CD4-positive, alpha-beta memory T cell (primary cell): ENCODE measurements around the gene CSNK2A2. TPM values are rescaled to one million over a fixed set of nuclear protein-coding genes. Genes with fewer than 3 reads are reported as not detected.
A peak's percentile ranks its signal among the peaks of the same experiment; 100 is the strongest.

Experiments
- CTCF ChIA-PET: fragments of 350-600 bp; sonication (Branson Sonifier 250); formaldehyde crosslinking; loops from one replicate; lab custom pipeline; 2021; ENCODE audit warnings: inconsistent platforms; ENCODE audit not compliant: partially characterized antibody; lab: Charles Lee
- POLR2A ChIA-PET: fragments of 350-600 bp; sonication (Branson Sonifier 250); formaldehyde crosslinking; loops from one replicate; lab custom pipeline; 2021; ENCODE audit not compliant: partially characterized antibody; lab: Charles Lee
- DNase-seq, 5 donors: peaks; one replicate each; pipeline versions ENCODE4 v3.0.0 to v3.0.0-alpha.2; 2020 to 2022; ENCODE audit warnings: mixed read lengths in 1 of 5
- H3K27ac ChIP-seq: one replicate; pipeline ENCODE4 v1.7.0; 2013; ENCODE audit warnings: low read depth, low read length
- H3K27me3 ChIP-seq: 2 replicates; pipeline ENCODE4 v1.7.0; 2013; ENCODE audit warnings: mild to moderate bottlenecking, low read length, moderate library complexity; ENCODE audit not compliant: insufficient read depth
- H3K36me3 ChIP-seq: 2 replicates; pipeline ENCODE4 v1.7.0; 2013; ENCODE audit warnings: mild to moderate bottlenecking, low read length, moderate library complexity; ENCODE audit not compliant: insufficient read depth
- H3K4me1 ChIP-seq: 2 replicates; pipeline ENCODE4 v1.7.0; 2013; ENCODE audit warnings: mild to moderate bottlenecking, low read length, moderate library complexity; ENCODE audit not compliant: insufficient read depth
- H3K4me3 ChIP-seq, 2 donors: one replicate each; pipeline ENCODE4 v1.7.0; 2013; ENCODE audit warnings: low read length in 2 of 2, mild to moderate bottlenecking in 1 of 2
- H3K9me3 ChIP-seq, 2 donors: one replicate each; pipeline ENCODE4 v1.7.0; 2013; ENCODE audit warnings: low read length in 2 of 2, control low read depth in 1 of 2; ENCODE audit not compliant: control insufficient read depth in 1 of 2
- H3K27ac Mint-ChIP-seq, 7 donors: one replicate each; pipeline ENCODE4 v1.8.0; 2020 to 2021; ENCODE audit warnings: mixed read lengths in 7 of 7, mild to moderate bottlenecking in 6 of 7, inconsistent platforms in 3 of 7, moderate library complexity in 3 of 7
- H3K27me3 Mint-ChIP-seq, 2 donors: one replicate each; pipeline ENCODE4 v1.8.0; 2020 to 2021; ENCODE audit warnings: mixed read lengths in 2 of 2
- H3K36me3 Mint-ChIP-seq, 2 donors: one replicate each; pipeline ENCODE4 v1.8.0; 2020 to 2021; ENCODE audit warnings: mixed read lengths in 2 of 2, inconsistent platforms in 1 of 2, mild to moderate bottlenecking in 1 of 2
- H3K4me1 Mint-ChIP-seq, 4 donors: one replicate each; pipeline ENCODE4 v1.8.0; 2020 to 2021; ENCODE audit warnings: mixed read lengths in 4 of 4, mild to moderate bottlenecking in 1 of 4
- H3K4me3 Mint-ChIP-seq, 8 donors: one replicate each; pipeline ENCODE4 v1.8.0; 2020 to 2021; ENCODE audit warnings: mixed read lengths in 8 of 8, mild to moderate bottlenecking in 7 of 8, moderate library complexity in 6 of 8, inconsistent platforms in 3 of 8
- H3K9me3 Mint-ChIP-seq, 8 donors: one replicate each; pipeline ENCODE4 v1.8.0; 2020 to 2021; ENCODE audit warnings: mixed read lengths in 8 of 8, mild to moderate bottlenecking in 5 of 8, inconsistent platforms in 3 of 8, moderate library complexity in 1 of 8
- intact Hi-C: fragments of 100-400 bp; cut with micrococcal nuclease; formaldehyde crosslinking; loops from one replicate; pipeline ENCODE4 v1.15.1; 2023
- polyA plus RNA-seq, 2 donors: library from polyadenylated mRNA; unstranded; fragments of 300-500 nt; fragmentation: Illumina TruSeq; gene quantifications; one replicate each; pipeline ENCODE4 v1.2.3, GENCODE V29; 2021
- total RNA-seq, 2 experiments: library from RNA; stranded (reverse); gene quantifications; one replicate each; pipeline ENCODE4 v1.2.3, GENCODE V29; 2021

Gene CSNK2A2
- total and polyA plus RNA-seq, 4 experiments from 2014 or later = 9.7 to 63.6 (median 39.1) TPM

DNA sequence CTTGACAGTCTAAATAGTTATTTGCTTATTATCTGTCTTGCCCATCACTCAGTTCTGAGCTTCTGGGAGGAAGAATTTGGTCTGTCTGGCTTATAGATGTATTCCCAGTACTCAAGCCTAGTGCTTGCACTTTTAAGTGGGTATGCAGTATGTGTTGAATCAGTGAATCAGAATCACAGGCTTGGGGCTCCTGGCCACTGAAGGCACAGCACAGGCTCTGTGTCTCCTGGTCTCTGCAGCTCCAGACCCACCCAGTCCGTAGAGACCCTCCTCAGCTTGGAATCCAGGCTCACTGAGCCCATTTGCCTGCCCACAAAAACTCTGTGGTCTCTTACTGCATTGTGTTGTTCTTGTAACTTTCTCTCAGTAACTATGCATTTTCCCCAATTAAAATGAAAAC, 49.4 kb downstream of the CSNK2A2 start:
- intact Hi-C loops = no loop called here
- H3K4me3 Mint-ChIP-seq = no peak overlapping the region
- CTCF ChIA-PET = no interaction called here
- Histone ChIP-seq H3K4me3 (no peak overlapping the region), H3K4me1 (no peaks in the 10 kb centered on the region), H3K9me3 (no peaks in the 10 kb centered on the region), H3K36me3 (no peaks in the 10 kb centered on the region), H3K27ac (no peak overlapping the region), H3K27me3 (no peaks in the 10 kb centered on the region)
- H3K27ac Mint-ChIP-seq = peak overlapping the region in 2 of 7 donors; percentile 6 to 59
- H3K36me3 Mint-ChIP-seq = peaks cover 10 to 12% of the 10 kb centered on the region in 2 donors
- H3K4me1 Mint-ChIP-seq = no peaks in the 10 kb centered on the region
- H3K9me3 Mint-ChIP-seq = no peaks in the 10 kb centered on the region
- H3K27me3 Mint-ChIP-seq = peaks cover 0 to 2% of the 10 kb centered on the region in 2 donors
- POLR2A ChIA-PET = no interaction called here
- no peak for DNase-seq

- H3K36me3 Mint-ChIP-seq = peaks cover 10 to 12% of the 10 kb centered on the region in 2 donors
- H3K27ac Mint-ChIP-seq = peak overlapping the region in 1 of 7 donors; percentile 59
- H3K36me3 ChIP-seq = no peaks in the 10 kb centered on the region
- no peaks in the 10 kb centered on the region for H3K9me3 Mint-ChIP-seq
- no peaks in the 10 kb centered on the region for H3K4me1 ChIP-seq
- POLR2A ChIA-PET = no interaction called here
- no peaks in the 10 kb centered on the region for H3K4me1 Mint-ChIP-seq
- H3K9me3 ChIP-seq = no peaks in the 10 kb centered on the region
- H3K27me3 ChIP-seq = no peaks in the 10 kb centered on the region
- no peak overlapping the region for H3K27ac ChIP-seq
- no peak for DNase-seq
- CTCF ChIA-PET = no interaction called here
- peaks cover 0 to 2% of the 10 kb centered on the region in 2 donors for H3K27me3 Mint-ChIP-seq
- intact Hi-C loops = no loop called here
- H3K4me3 Mint-ChIP-seq = no peak overlapping the region
- no peak overlapping the region for H3K4me3 ChIP-seq
These were observed 49.8 kb downstream of the CSNK2A2 start for GRCh38 chr16:58148099-58148498.

DNA sequence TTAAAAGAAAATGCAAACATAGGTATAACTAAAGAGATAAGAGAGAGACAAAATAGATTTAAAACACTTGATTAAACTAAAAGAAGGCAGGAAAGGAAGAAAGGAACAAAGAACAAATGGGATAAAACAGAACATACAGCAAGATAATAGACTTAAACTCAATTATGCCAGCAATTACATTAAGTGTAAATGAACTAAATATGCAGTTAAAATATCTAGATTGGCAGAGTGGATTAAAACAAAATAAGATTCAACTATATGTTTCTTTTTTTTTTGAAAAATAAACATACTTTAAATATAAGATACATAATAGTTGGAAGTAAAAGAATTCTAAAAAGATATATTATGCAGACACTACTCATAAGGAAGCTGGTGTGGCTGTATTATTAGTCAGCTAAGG, 59.1 kb downstream of the CSNK2A2 start:
- H3K4me3 Mint-ChIP-seq = no peak overlapping the region
- no peak for DNase-seq
- intact Hi-C loops = no loop called here
- Histone ChIP-seq H3K27ac (no peak overlapping the region), H3K4me1 (no peaks in the 10 kb centered on the region), H3K9me3 (no peaks in the 10 kb centered on the region), H3K27me3 (no peaks in the 10 kb centered on the region), H3K4me3 (no peak overlapping the region), H3K36me3 (no peaks in the 10 kb centered on the region)
- POLR2A ChIA-PET = no interaction called here
- H3K27ac Mint-ChIP-seq = no peak overlapping the region
- H3K9me3 Mint-ChIP-seq = peaks cover 0 to 20% (median 4%) of the 10 kb centered on the region in 8 donors
- H3K27me3 Mint-ChIP-seq = no peaks in the 10 kb centered on the region
- H3K36me3 Mint-ChIP-seq = peaks cover 31 to 36% of the 10 kb centered on the region in 2 donors
- no peaks in the 10 kb centered on the region for H3K4me1 Mint-ChIP-seq
- CTCF ChIA-PET = no interaction called here

DNA sequence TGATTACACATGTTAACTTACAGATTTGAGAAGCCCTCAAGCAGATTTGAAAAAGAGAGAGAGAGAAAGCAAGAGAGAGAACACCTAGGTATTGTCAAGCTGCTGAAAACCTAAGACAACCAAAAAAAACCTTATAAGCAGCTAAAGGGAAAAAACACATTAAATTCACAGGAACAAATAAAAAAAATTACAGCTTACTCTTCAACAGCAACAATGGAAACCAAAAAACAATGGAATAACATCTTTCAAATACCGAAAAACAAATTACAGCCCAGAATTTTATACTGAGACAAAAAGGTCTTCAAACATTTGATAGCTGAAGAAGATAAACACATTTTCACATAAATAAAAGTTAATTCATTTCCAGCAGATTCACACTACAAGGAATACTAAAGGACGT, 60.3 kb downstream of the CSNK2A2 start:
- POLR2A ChIA-PET = no interaction called here
- no peaks in the 10 kb centered on the region for H3K27me3 ChIP-seq
- Mint-ChIP-seq H3K27ac (peak overlapping the region in 1 of 7 donors; percentile 61), H3K4me1 (no peaks in the 10 kb centered on the region), H3K36me3 (peaks cover 30 to 36% of the 10 kb centered on the region in 2 donors), H3K9me3 (peaks cover 0 to 20% (median 4%) of the 10 kb centered on the region in 8 donors), H3K4me3 (no peak overlapping the region), H3K27me3 (no peaks in the 10 kb centered on the region)
- H3K36me3 ChIP-seq = no peaks in the 10 kb centered on the region
- no peak for DNase-seq
- no peak overlapping the region for H3K4me3 ChIP-seq
- H3K9me3 ChIP-seq = no peaks in the 10 kb centered on the region
- intact Hi-C loops = no loop called here
- no peaks in the 10 kb centered on the region for H3K4me1 ChIP-seq
- CTCF ChIA-PET = interaction anchor here (1.1 kb wide), 2 partner anchors 11 to 237 kb away, joined by 3 read pairs; no protein-coding TSS in a partner anchor
- H3K27ac ChIP-seq = no peak overlapping the region

GRCh38 chr16:58129097-58129936, 68.6 kb downstream of the CSNK2A2 start, which contains the start of gene CFAP20:
Gene CFAP20 (minus strand): TSS chr16:58129381. CDS start chr16:58129115, 266 bp downstream.
- H3K9me3 Mint-ChIP-seq = no peaks in the 10 kb centered on the region
- H3K4me3 ChIP-seq = peak within 1 kb of the TSS; percentile 64 to 96
- intact Hi-C loops = loop anchor here (1.0 to 5.0 kb wide), 9 partner anchors 69 to 887 kb away; partner anchors contain the start of genes CSNK2A2, GINS3, KATNB1 and MMP15
- DNase-seq = peak; percentile 96 to 97 (median 97)
- no peaks in the 10 kb centered on the region for H3K27me3 ChIP-seq
- H3K4me3 Mint-ChIP-seq = peak within 1 kb of the TSS; percentile 91 to 96 (median 94)
- ChIA-PET POLR2A (interaction anchor here (0.6 to 2.5 kb wide), 23 partner anchors 9 to 682 kb away, joined by 3 to 27 read pairs (median 4); partner anchors contain the start of genes CIAPIN1, COQ9, GINS3 and KATNB1), CTCF (interaction anchor here (0.7 to 2.1 kb wide), 5 partner anchors 14 to 219 kb away, joined by 3 to 5 read pairs (median 4); no protein-coding TSS in a partner anchor)
- H3K36me3 Mint-ChIP-seq = peaks cover 0 to 15% of the 10 kb centered on the region in 2 donors
- H3K9me3 ChIP-seq = no peaks in the 10 kb centered on the region
- H3K27ac ChIP-seq = peak within 1 kb of the TSS; percentile 82
- no peaks in the 10 kb centered on the region for H3K36me3 ChIP-seq
- peaks cover 39% of the 10 kb centered on the region for H3K4me1 ChIP-seq
- H3K4me1 Mint-ChIP-seq = peaks cover 37 to 51% (median 42%) of the 10 kb centered on the region in 4 donors
- H3K27ac Mint-ChIP-seq = peak within 1 kb of the TSS; percentile 93 to 98 (median 97)
- no peaks in the 10 kb centered on the region for H3K27me3 Mint-ChIP-seq

DNA sequence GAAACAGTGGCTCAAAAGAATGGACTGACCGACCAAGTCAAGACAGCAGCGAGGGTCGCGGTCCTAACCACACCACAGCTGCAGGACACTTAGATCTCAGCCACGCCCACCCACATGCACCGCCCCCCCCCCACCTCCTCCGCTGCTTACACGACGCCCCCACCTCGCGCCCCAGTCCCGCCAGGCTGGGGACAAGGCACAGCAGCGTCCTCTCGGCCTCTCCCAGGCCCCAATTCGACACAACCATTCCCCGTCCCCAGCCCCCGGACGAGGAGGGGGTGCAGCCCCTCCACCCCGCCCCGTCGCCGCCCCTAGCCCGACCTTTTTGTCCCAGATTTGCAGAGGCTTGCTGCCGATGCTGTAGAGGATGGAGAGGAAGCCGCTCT, 69.2 kb downstream of the CSNK2A2 start:
- Mint-ChIP-seq H3K4me3 (peak overlapping the region; percentile 91 to 96 (median 94)), H3K27me3 (no peaks in the 10 kb centered on the region), H3K27ac (peak overlapping the region; percentile 93 to 98 (median 97)), H3K4me1 (peaks cover 42 to 57% (median 48%) of the 10 kb centered on the region in 4 donors), H3K36me3 (peaks cover 0 to 15% of the 10 kb centered on the region in 2 donors), H3K9me3 (no peaks in the 10 kb centered on the region)
- ChIA-PET CTCF (interaction anchor here (0.7 to 1.2 kb wide), 3 partner anchors 8 to 220 kb away, joined by 3 to 4 read pairs (median 3); no protein-coding TSS in a partner anchor), POLR2A (interaction anchor here (0.6 to 2.5 kb wide), 17 partner anchors 9 to 638 kb away, joined by 3 to 27 read pairs (median 4); partner anchors contain the start of genes GINS3, KATNB1, MMP15 and ZNF319)
- peak overlapping the region; percentile 82 for H3K27ac ChIP-seq
- peaks cover 45% of the 10 kb centered on the region for H3K4me1 ChIP-seq
- H3K36me3 ChIP-seq = no peaks in the 10 kb centered on the region
- peak overlapping the region; percentile 64 to 96 for H3K4me3 ChIP-seq
- intact Hi-C loops = loop anchor here (1.0 to 5.0 kb wide), 9 partner anchors 70 to 886 kb away; partner anchors contain the start of genes CSNK2A2, GINS3, KATNB1 and MMP15
- DNase-seq = no peak
- no peaks in the 10 kb centered on the region for H3K27me3 ChIP-seq
- H3K9me3 ChIP-seq = no peaks in the 10 kb centered on the region
